SK-N-MC (cell line): Measurements from ENCODE around the gene PREX1.

ENCODE experiments used
- EZH2 ChIP-seq: fragments of 200-600 bp; sonication (generic); IDR thresholded peaks from one replicate; pipeline ENCODE4 v1.6.1; 2017; ENCODE audit warnings: antibody characterized with exemption
- FOXP2 ChIP-seq: optimal IDR thresholded peaks from 2 replicates; pipeline ENCODE3; 2011; ENCODE audit warnings: mild to moderate bottlenecking, moderate library complexity; ENCODE audit not compliant: insufficient read depth; ENCODE audit errors: extremely low read length, control extremely low read depth
- POLR2AphosphoS5 ChIP-seq: IDR thresholded peaks from 2 replicates; pipeline ENCODE4 v1.6.1; 2012; ENCODE audit warnings: mild to moderate bottlenecking, low read depth, low read length, borderline replicate concordance

DNA sequence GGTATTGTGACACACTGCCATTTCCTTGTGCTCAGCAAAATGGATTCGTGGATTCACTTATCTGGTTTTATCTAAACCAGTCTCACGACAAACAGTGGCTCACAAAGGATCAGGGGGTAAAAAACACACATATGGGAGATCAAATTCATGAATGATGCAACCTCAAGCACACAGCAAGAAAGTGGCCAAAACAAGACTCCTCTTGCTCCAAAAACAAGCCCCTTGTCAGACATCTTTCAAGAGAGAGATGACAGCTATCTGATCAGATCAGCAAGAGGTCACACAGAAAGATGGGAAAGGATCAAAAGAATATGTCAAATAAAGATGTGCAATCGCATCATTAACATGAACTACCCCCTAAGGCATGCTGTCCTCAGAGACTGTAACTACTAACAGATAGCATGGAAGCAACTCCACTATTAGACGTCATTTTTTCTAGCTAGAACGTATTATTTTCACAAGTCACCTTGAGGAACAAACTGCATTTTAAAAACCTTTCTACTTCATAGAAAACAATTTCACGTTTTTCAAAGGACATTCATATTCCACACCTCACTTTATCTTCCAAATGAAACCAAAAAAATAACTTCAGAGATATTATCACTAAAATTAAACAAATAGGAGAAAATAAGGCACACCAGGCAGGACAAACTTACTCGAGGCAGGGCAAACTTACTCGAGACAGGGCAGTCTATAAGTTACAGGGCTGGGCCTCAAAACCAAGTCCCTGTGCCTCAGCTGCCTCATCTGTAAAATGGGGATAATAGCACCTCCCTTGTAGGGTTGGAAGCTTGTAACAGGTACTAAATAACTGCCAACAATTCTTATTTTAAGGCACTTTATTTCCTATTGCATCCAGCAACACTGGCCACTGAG is 122.3 kb downstream of the PREX1 start:
- TF ChIP-seq EZH2 (no peak), POLR2AphosphoS5 (no peak), FOXP2 (no peak)
